IMR-90 (cell line): ENCODE data around the gene CAPZA2. TPM values are rescaled to one million over a fixed set of nuclear protein-coding genes. Genes with fewer than 3 reads are reported as not detected.
A peak's percentile ranks its signal among the peaks of the same experiment; 100 is the strongest.

Experiments used
- ATAC-seq: fragments of 200-7000 bp; cut with Tn5 transposase; 2 replicates; pipeline ENCODE4 v1.9.1; 2020; ENCODE audit warnings: low read depth, mild to moderate bottlenecking, moderate library complexity
- BruUV-seq: library from RNA; stranded (reverse); fragments of 400-500 nt; replicated peaks from 2 replicates; lab custom pipeline; 2021; lab: Mats Ljungman, UMichigan
- CTCF ChIA-PET: fragments of 300-600 bp; formaldehyde crosslinking; extraction: SDS; loops from one replicate; lab custom pipeline; 2021; ENCODE audit warnings: antibody characterized with exemption; lab: Yijun Ruan, JAX
- POLR2A ChIA-PET: fragments of 300-600 bp; sonication (Branson Sonifier 250); formaldehyde crosslinking; loops from one replicate; lab custom pipeline; 2022; ENCODE audit warnings: antibody characterized with exemption; ENCODE audit not compliant: unreplicated experiment; lab: Charles Lee
- DNase-seq: peaks from one replicate; pipeline ENCODE4 v3.0.0; 2013
- H2AFZ ChIP-seq: replicated peaks from 2 replicates; pipeline ENCODE3; 2013; ENCODE audit warnings: low read length, mild to moderate bottlenecking; ENCODE audit not compliant: poor library complexity
- H2AK5ac ChIP-seq: 2 replicates; pipeline ENCODE4 v1.6.1; 2013; ENCODE audit warnings: low read depth, low read length, inconsistent platforms
- H2AK9ac ChIP-seq: replicated peaks from 2 replicates; pipeline ENCODE3; 2013; ENCODE audit warnings: mild to moderate bottlenecking, low read depth, low read length, moderate library complexity; ENCODE audit not compliant: poor library complexity
- H2BK120ac ChIP-seq: 2 replicates; pipeline ENCODE4 v1.6.1; 2013; ENCODE audit warnings: low read depth, low read length, inconsistent platforms
- H2BK15ac ChIP-seq: 3 replicates; pipeline ENCODE4 v1.6.1; 2013; ENCODE audit warnings: low read depth, low read length, inconsistent platforms
- H2BK20ac ChIP-seq: 2 replicates; pipeline ENCODE4 v1.6.1; 2013; ENCODE audit warnings: low read depth, mild to moderate bottlenecking, inconsistent platforms, low read length, moderate library complexity
- H2BK5ac ChIP-seq: 2 replicates; pipeline ENCODE4 v1.6.1; 2013; ENCODE audit warnings: mild to moderate bottlenecking, low read depth, low read length, inconsistent platforms; ENCODE audit not compliant: poor library complexity, severe bottlenecking
- H3K14ac ChIP-seq: replicated peaks from 2 replicates; pipeline ENCODE4 v1.6.1; 2013; ENCODE audit warnings: low read depth, low read length, inconsistent platforms
- H3K18ac ChIP-seq: 2 replicates; pipeline ENCODE4 v1.6.1; 2013; ENCODE audit warnings: low read depth, low read length, control low read depth
- H3K23ac ChIP-seq: 2 replicates; pipeline ENCODE4 v1.6.1; 2013; ENCODE audit warnings: low read depth, low read length, inconsistent platforms
- H3K27ac ChIP-seq: 2 replicates; pipeline ENCODE4 v1.5.1; 2013; ENCODE audit warnings: mild to moderate bottlenecking, control low read depth, low read length; ENCODE audit not compliant: insufficient read depth
- H3K27me3 ChIP-seq: 2 replicates; pipeline ENCODE4 v1.6.1; 2013; ENCODE audit warnings: low read length; ENCODE audit not compliant: control insufficient read depth, insufficient read depth
- H3K36me3 ChIP-seq: 2 replicates; pipeline ENCODE4 v1.6.1; 2013; ENCODE audit warnings: low read length, mixed read lengths; ENCODE audit not compliant: control insufficient read depth, insufficient read depth
- H3K4ac ChIP-seq: 2 replicates; pipeline ENCODE4 v1.6.1; 2013; ENCODE audit warnings: low read depth, low read length, inconsistent platforms
- H3K4me1 ChIP-seq: 2 replicates; pipeline ENCODE4 v1.6.1; 2013; ENCODE audit warnings: low read length, mixed read lengths; ENCODE audit not compliant: control insufficient read depth, insufficient read depth
- H3K4me2 ChIP-seq: 2 replicates; pipeline ENCODE4 v1.6.1; 2013; ENCODE audit warnings: low read depth, mild to moderate bottlenecking, control low read depth, low read length, moderate library complexity
- H3K4me3 ChIP-seq: 2 replicates; pipeline ENCODE4 v1.5.1; 2013; ENCODE audit warnings: low read depth, mild to moderate bottlenecking, control low read depth, low read length, moderate library complexity; ENCODE audit not compliant: insufficient read depth
- H3K56ac ChIP-seq: 2 replicates; pipeline ENCODE4 v1.6.1; 2013; ENCODE audit warnings: low read length, inconsistent platforms; ENCODE audit not compliant: insufficient read depth; ENCODE audit errors: extremely low read depth
- H3K79me1 ChIP-seq, 2 experiments: 2 replicates each; pipeline ENCODE4 v1.6.1; 2013; ENCODE audit warnings: low read length in 2 of 2, inconsistent platforms in 1 of 2, low read depth in 1 of 2
- H3K9ac ChIP-seq: 2 replicates; pipeline ENCODE4 v1.6.1; 2013; ENCODE audit warnings: low read depth, low read length, control low read depth
- H3K9me1 ChIP-seq: 2 replicates; pipeline ENCODE4 v1.6.1; 2013; ENCODE audit warnings: low read length, inconsistent platforms; ENCODE audit not compliant: insufficient read depth
- H3K9me3 ChIP-seq: 2 replicates; pipeline ENCODE4 v1.6.1; 2013; ENCODE audit warnings: low read length; ENCODE audit not compliant: control insufficient read depth, insufficient read depth
- H4K20me1 ChIP-seq: 2 replicates; pipeline ENCODE4 v1.6.1; 2013; ENCODE audit warnings: low read length, inconsistent platforms; ENCODE audit not compliant: insufficient read depth
- H4K5ac ChIP-seq: 2 replicates; pipeline ENCODE4 v1.6.1; 2013; ENCODE audit warnings: mild to moderate bottlenecking, low read depth, low read length, control low read depth
- H4K8ac ChIP-seq, 2 experiments: 2 replicates each; pipeline ENCODE4 v1.6.1; 2013; ENCODE audit warnings: low read depth in 2 of 2, low read length in 2 of 2, control low read depth in 1 of 2, inconsistent platforms in 1 of 2
- H4K91ac ChIP-seq: 2 replicates; pipeline ENCODE4 v1.6.1; 2013; ENCODE audit warnings: low read depth, low read length, inconsistent platforms; ENCODE audit not compliant: insufficient read depth
- BHLHE40 ChIP-seq: fragments of 150-350 bp; IDR thresholded peaks from 2 replicates; pipeline ENCODE4 v1.6.1; 2016; ENCODE audit warnings: mild to moderate bottlenecking, low read depth, low read length
- CEBPB ChIP-seq: IDR thresholded peaks from 2 replicates; pipeline ENCODE4 v1.6.1; 2012; ENCODE audit warnings: low read depth, low read length, improper control_type of control experiment
- CHD1 ChIP-seq: IDR thresholded peaks from 2 replicates; pipeline ENCODE4 v1.6.1; 2012; ENCODE audit warnings: low read depth, low read length, improper control_type of control experiment
- CTCF ChIP-seq: conservative IDR thresholded peaks from 2 replicates; pipeline ENCODE4 v1.5.1; 2012; ENCODE audit warnings: mild to moderate bottlenecking, low read depth, low read length, improper control_type of control experiment
- FOS ChIP-seq: fragments of 150-350 bp; IDR thresholded peaks from 2 replicates; pipeline ENCODE4 v1.6.1; 2016; ENCODE audit warnings: low read depth, low read length
- MAFK ChIP-seq: IDR thresholded peaks from 2 replicates; pipeline ENCODE4 v1.6.1; 2012; ENCODE audit warnings: low read depth, low read length, improper control_type of control experiment
- MXI1 ChIP-seq: IDR thresholded peaks from 2 replicates; pipeline ENCODE4 v1.6.1; 2012; ENCODE audit warnings: low read depth, mild to moderate bottlenecking, low read length, moderate library complexity, borderline replicate concordance
- POLR2A ChIP-seq: IDR thresholded peaks from 2 replicates; pipeline ENCODE4 v1.6.1; 2012; ENCODE audit warnings: mild to moderate bottlenecking, low read depth, low read length
- RAD21 ChIP-seq: IDR thresholded peaks from 2 replicates; pipeline ENCODE4 v1.6.1; 2012; ENCODE audit warnings: low read length, improper control_type of control experiment
- RCOR1 ChIP-seq: IDR thresholded peaks from 2 replicates; pipeline ENCODE4 v1.6.1; 2012; ENCODE audit warnings: mild to moderate bottlenecking, low read length, improper control_type of control experiment; ENCODE audit not compliant: insufficient replicate concordance
- RFX5 ChIP-seq: IDR thresholded peaks from 2 replicates; pipeline ENCODE4 v1.8.0; 2012; ENCODE audit warnings: low read depth, mild to moderate bottlenecking, low read length, moderate library complexity
- SMC3 ChIP-seq: fragments of 150-350 bp; IDR thresholded peaks from 2 replicates; pipeline ENCODE4 v1.6.1; 2016; ENCODE audit warnings: low read depth, mild to moderate bottlenecking, antibody characterized with exemption, low read length, moderate library complexity
- USF2 ChIP-seq: fragments of 150-350 bp; IDR thresholded peaks from 2 replicates; pipeline ENCODE4 v1.6.1; 2017; ENCODE audit warnings: mild to moderate bottlenecking, antibody characterized with exemption, low read length, low read depth
- WGBS, 2 experiments: methylation state at CpG; one replicate each; pipeline versions ENCODE4 v1.1.5 to v1.1.7; 2013; ENCODE audit warnings: missing lambda C conversion rate in 2 of 2; ENCODE audit not compliant: insufficient read length in 1 of 2; ENCODE audit errors: extremely low coverage in 2 of 2; 5-methylcytosine and 5-hydroxymethylcytosine counted together
- dilution Hi-C: fragments of 300-500 bp; cut with HindIII; formaldehyde crosslinking; loops from one replicate; pipeline ENCODE4 v1.14.3; 2018; ENCODE audit warnings: low sequenced_read_pairs; ENCODE audit not compliant: unreplicated experiment
- in situ Hi-C: fragments of 300-500 bp; cut with MboI; formaldehyde crosslinking; loops from 3 replicates; pipeline ENCODE4 v1.14.3; 2019; ENCODE audit warnings: low sequenced_read_pairs, inconsistent platforms, mixed read lengths
- intact Hi-C: fragments of 100-400 bp; cut with micrococcal nuclease; formaldehyde crosslinking; loops from 2 replicates; pipeline ENCODE4 v1.10.0; 2022
- polyA plus RNA-seq, 3 experiments: library from polyadenylated mRNA; depleted of rRNA; stranded (reverse); fragments of >200 nt; gene quantifications; 2 replicates each; pipeline ENCODE4 v1.2.3, GENCODE V29; 2012; ENCODE audit warnings: low replicate concordance in 1 of 3
- total RNA-seq: library from RNA; depleted of rRNA; stranded (reverse); fragments of >200 nt; gene quantifications from 2 replicates; pipeline ENCODE4 v1.2.3, GENCODE V29; 2012

The CAPZA2 gene
- total and polyA plus RNA-seq, 2 of the 4 experiments (the other 2 are of a cell fraction) = 66.6 to 133 TPM

GRCh38 chr7:116859323-116859722 lies 3.1 kb upstream of the CAPZA2 start:
- Histone ChIP-seq H2AK9ac (no peak overlapping the region), H2BK120ac (no peak overlapping the region), H3K14ac (no peak overlapping the region), H3K9me3 (no peaks in the 10 kb centered on the region), H4K8ac (no peak overlapping the region), H3K18ac (no peak overlapping the region; the same call in 1 of the 2 replicates), H3K27ac (no peak overlapping the region), H3K9ac (no peak overlapping the region), H3K79me1 (peaks cover 0 to 5% of the 10 kb centered on the region in 2 experiments; a peak in 1 of 4 replicates), H3K27me3 (no peaks in the 10 kb centered on the region), H4K91ac (no peak overlapping the region), H4K5ac (no peak overlapping the region), H3K23ac (no peak overlapping the region), H2BK15ac (no peak overlapping the region), H2AFZ (no peak overlapping the region), H3K9me1 (no peaks in the 10 kb centered on the region), H2AK5ac (no peak overlapping the region), H3K4ac (no peak overlapping the region), H3K4me2 (peak overlapping the region; percentile 54; the same call in 1 of the 2 replicates), H3K56ac (no peak overlapping the region), H3K4me3 (no peak overlapping the region), H3K36me3 (no peaks in the 10 kb centered on the region), H4K20me1 (peaks cover 11% of the 10 kb centered on the region; the same call in 1 of the 2 replicates), H2BK5ac (no peak overlapping the region), H3K4me1 (peaks cover 5% of the 10 kb centered on the region), H2BK20ac (no peak overlapping the region)
- ATAC-seq = no peak
- intact Hi-C loops = loop anchor here (5.0 kb wide), 1 partner anchor 37 kb away; no protein-coding TSS in a partner anchor
- WGBS, 2 experiments = no CpG with 5 or more reads among the region's 1 CpG
- BruUV-seq = no TSS peak
- peak; percentile 87 for DNase-seq
- in situ Hi-C loops = no loop called here
- dilution Hi-C loops = no loop called here
- TF ChIP-seq USF2 = no peak
- TF ChIP-seq RAD21 = no peak
- no peak for TF ChIP-seq SMC3
- TF ChIP-seq FOS = peak; percentile 81
- no peak for TF ChIP-seq CHD1
- TF ChIP-seq MAFK = peak; percentile 64; the same call in 1 of the 2 replicates
- no peak for TF ChIP-seq RFX5
- TF ChIP-seq CTCF = no peak
- TF ChIP-seq CEBPB = peak; percentile 99
- TF ChIP-seq POLR2A = no peak
- no peak for TF ChIP-seq MXI1
- TF ChIP-seq RCOR1 = no peak
- TF ChIP-seq BHLHE40 = no peak
- ChIA-PET POLR2A (no interaction called here), CTCF (no interaction called here)
